ENCODE measurements around the gene TMEM161A.

The TMEM161A gene

GRCh38 chr19:19096641-19097627, 41.3 kb downstream of the TMEM161A start:
- no peak for DNase-seq

- DNase-seq, result no peak
These were observed 42.6 kb downstream of the TMEM161A start for GRCh38 chr19:19095691-19096090.

DNA sequence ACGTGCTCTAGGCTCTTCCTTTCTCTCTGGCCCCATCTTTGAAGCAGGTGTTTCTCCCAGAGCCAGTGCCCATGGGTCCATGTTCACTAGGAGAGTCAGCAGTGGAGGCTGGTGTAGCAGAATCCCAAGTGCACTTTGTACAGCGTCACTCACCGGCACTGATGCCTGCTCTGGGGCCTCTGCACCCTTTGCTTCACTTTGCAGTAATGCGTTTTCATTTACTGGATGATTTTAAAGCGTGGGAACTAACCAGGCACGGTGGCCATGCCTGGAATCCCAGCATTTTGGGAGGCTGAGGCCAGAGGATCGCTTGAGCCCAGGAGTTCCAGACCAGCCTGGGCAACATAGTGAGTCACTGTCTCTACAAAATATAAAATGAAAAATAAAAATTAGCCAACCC, 43.8 kb downstream of the TMEM161A start:
- no peak for DNase-seq

DNA sequence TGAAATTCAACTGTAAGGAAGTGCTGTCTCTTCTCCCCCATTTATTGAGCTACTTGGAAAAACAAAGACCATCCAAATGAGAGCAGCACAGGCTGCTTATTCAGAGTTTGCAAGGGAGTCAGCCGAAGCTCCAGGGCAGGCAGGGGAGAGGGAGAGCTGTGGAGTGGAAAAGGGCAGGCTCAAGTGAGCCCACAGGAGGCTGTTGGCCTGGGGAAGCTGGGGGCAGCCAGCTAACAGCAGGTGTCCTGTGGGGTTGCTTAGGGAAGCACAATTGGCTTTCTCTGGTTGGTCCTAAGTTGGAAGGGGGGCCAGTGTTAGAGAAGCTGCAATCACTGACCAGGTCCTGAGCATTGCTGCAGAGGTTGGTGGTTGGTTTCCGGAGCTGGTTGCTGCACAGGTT, 50.6 kb downstream of the TMEM161A start:
- DNase-seq, result no peak

- no peak for DNase-seq
These were observed 54.7 kb downstream of the TMEM161A start for GRCh38 chr19:19083413-19084178.

DNA sequence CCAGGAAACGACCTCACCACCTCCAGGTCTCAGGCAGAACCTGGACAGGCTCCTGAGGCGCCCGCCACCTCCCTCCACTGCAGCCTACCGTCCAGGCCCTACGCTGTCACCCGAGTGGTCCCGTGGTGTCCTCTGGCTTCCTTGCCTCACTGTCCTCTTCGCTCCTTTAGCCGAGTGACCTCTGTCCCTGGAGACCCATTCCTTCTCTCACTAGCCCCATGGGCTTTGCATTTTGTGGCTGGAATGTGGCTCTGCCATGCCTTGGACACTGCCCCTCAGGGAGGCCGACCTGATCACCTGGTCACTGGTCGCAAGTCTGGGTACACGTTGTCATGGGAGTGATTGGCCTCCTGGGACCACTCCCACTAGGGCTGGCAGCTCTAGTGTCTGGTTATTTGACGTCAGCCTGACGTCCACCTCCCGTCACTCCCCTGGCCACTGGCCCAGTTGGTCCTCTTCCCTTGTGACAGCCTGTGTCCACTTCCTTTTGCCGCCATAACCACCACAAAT, 56.6 kb downstream of the TMEM161A start:
- no peak for DNase-seq

GRCh38 chr19:19079571-19079970, 58.7 kb downstream of the TMEM161A start:
- DNase-seq, result no peak

- DNase-seq, result no peak
These were observed 59.5 kb downstream of the TMEM161A start for GRCh38 chr19:19078801-19079200.

DNA sequence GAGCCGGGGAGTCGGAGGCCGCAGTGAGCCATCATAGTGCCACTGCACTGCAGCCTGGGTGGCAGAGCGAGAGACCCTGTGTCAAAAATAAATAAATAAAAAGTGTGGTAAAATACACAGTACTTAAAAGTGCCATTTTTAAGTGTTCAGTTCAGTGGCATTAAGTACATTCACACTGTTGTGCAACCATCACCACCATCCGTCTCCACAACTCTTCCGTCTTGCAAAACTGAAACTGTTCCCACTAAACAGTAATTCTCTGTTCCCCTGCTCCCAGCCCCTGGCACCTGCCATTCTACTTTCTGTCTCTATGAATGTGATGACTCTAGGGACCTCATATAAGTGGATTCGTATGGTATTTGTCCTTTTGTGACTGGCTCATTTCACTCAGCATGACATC, 61.2 kb downstream of the TMEM161A start:
- no peak for DNase-seq

DNA sequence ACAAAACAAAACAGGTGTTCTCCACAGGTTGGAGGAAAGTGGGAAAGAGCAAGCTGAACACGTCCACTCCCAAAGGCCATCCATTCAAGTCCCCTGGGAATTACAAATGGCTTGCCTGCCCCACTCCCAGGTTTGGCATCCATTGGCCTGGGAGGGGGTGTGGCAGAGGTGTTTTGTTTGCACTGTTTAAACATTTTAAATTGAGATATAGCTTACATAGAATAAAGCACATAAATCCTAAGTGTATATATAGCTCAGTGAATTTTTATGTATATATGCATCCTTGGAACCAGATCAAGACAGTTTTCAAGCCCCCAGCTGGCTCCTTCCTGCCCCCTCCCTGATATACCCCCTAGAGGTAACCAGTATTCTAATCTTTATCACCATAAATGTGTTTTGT, 61.8 kb downstream of the TMEM161A start:
- DNase-seq, result no peak

DNA sequence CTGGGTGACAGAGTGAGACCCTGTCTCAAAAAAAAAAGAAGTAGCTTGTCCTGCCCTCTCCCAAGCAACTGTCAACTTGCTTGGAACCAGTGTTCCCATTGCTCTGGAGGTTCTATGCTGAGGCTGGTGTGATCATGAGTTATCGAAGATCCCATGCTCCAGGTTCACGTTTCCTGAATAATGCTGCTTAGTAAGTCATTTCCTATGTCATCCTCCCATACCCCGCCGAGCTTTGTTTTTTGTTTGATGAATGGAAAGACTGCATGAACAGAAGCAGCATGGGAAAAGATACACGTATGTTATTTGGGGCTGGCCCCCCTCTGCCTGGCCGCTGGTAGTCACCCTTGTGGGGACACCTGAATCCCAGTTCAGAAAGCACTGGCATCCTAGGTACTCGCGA, 63.2 kb downstream of the TMEM161A start:
- no peak for DNase-seq

DNA sequence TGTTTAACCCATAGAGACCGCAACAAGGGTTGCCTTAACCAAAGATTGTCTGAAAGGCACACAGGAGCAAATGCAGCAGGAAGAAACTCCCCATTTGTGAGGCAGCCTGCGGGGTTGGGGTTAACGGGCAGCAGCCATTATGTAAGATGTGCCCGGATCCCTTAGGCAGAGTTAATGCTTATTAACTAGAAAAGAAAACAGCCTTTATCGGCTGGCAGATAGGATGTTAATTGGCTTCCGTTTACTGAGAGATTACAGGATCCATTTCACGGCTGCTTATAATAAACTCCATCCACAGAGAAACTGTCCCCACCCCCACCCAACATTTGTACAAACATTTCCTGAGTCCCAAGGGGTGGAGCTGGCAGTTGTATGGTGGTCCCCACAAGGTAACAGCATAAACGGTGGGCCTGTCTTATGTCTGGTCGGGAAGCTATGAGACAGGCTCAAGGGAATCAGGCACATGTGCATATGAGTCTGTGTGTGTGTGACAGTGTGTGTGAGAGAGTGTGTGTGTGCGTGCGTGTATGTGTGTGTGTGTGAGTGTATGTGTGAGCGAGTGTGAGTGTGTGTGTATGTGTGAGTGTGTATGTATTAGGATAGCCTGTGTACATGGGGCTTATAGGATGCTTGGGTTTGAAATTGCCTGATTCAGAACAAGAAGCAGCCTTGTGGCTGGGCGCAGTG, 63.9 kb downstream of the TMEM161A start:
- DNase-seq, result no peak

- DNase-seq, result no peak
These were observed 66.4 kb downstream of the TMEM161A start for GRCh38 chr19:19071897-19072296.
